Islet of Langerhans (tissue), 1 donor: ENCODE data around the gene ADAMTS7.
A peak's percentile ranks its signal among the peaks of the same experiment; 100 is the strongest.
"Not testable (repeated sequence)": the region's sequence is repeated elsewhere in the genome, so short reads cannot be mapped to it uniquely, and the experiment has no call there.

Source experiments
- FAIRE-seq: peaks from one replicate; lab custom pipeline; 2011; peaks lifted over from hg19 to GRCh38; lab: Jason Lieb, UNC

ADAMTS7 gene

DNA sequence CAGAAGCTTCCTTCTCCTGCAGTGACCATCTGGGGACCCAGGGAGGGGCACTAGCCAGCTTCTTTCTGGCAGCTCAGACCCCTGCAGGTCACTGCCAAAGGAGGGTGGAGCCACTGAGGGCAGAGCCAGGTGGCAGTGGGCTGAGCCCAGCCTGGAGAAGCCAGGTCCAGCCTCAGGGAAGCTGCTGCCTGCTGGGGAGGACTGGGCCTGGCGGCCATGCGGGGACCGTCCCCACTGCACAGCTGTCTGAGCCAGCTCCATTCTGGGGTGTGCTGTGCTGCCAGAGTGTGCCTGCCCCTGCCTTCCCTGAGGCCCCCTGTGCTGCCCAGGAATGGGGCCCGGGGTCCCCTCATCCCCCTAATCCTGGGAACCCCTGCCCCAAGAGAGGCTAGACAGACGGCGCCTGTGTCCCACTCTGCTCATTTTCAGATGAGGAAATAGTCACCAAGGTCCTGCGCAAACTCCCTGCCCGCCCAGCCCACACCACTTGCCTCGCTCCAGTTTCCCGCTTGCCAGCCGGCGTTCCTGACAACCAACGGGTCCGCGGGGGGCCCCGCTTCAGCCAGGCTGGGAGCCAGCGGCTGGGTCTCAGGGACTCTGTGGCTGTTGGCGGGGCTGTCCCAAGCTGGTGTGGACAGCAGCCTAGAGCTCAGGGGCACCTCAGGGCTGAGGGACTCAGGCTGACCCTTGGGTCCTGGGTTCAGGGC, 46.0 kb downstream of the ADAMTS7 start:
- not testable (repeated sequence) for FAIRE-seq

DNA sequence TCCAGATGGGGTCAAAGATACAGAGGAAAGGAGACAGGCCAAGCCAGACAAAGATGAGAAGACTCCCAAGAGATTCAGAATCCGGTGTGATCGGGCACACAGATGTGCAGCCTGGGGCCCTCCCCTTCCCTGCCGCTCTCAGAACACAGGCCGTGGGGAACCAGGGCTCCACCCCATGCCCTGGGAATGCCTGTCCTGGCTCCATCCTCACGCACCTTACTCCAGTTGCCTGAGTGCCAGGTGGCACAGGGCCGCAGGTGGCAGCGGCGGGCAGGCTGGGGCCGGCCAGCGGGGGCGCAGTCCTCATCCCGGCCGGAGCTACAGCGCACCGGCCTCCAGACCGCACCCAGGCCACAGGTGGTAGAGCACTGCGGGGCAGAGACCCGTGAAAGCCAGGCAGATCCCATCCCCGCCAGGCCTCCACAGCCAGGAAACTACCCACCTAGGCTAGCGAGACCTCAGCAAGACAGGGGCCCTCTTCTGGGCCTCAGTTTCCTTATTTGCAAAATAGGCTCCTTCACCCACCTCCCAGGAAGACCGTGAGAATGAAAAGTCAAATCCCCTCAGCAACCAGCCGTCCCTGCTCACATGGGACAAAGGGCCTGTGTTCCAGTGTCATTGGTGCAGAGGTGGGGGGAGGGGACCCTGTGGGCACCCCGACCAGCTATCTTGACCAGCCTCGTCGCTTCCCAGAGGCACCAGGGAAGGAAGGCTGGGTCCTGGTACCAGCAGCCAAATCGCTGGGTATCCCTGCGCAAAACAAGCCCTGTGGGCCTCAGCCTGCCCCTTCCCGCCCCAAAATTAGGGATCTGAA, 46.7 kb downstream of the ADAMTS7 start:
- not testable (repeated sequence) for FAIRE-seq

DNA sequence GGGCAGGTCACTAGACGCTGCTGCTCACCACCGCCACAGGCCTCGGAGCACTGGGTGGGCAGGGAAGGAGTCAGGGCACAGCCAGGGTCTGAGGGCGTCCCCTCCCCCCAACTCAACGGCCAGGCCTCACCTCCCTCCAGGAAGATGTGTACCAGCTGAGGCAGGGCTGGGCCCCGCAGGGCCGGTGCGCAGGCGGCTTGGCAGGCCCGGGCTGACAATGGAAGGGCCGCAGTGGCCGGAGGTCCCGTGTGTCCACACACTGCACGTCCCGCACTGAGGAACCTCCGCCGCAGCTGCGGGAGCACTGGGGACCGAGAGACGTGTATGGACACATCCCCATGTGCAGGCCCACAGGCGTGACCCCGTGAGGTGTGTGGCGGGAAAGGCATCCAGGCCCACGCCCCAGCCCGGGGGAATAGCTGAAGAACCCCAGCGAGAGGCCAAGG, 47.4 kb downstream of the ADAMTS7 start:
- FAIRE-seq: no peak

DNA sequence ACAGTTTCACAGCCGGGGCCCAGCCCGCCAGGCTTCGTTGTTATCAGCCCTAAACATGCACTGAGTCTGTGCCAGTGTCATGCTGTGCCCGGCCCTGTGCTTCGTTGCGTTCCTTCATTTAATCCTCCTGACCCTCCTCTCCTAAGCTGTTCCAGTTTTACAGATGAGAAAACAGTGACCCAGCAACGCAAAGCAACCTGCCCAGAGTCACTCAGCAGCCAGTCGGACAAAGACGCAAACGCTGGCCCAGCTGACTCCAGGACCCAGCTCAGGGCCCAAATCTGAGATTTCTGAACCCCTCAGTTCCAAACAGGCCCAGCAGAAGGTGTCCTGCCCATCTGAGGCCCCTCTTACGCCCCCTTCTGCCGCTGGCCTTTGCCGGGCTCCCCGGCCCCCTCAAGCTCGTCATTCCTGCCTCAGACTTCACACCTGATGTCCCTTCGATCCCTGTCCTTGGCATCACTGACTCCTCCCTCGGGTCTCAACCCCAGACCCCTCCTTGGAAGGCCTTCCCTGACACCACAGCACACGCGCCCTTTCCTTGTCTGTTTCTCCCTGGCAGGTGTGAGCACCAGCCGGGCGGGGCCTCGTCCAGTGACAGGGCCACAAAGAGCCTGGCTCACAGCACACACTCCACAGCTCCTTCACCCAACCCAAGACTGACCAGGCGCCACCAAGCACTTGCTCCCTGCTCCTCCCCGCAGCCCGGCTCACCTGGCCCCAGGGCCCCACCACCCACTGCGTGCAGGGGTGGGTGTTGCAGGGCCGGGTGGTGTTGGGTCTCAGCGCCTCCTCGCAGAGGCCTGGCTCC, 48.1 kb downstream of the ADAMTS7 start:
- FAIRE-seq: no peak

DNA sequence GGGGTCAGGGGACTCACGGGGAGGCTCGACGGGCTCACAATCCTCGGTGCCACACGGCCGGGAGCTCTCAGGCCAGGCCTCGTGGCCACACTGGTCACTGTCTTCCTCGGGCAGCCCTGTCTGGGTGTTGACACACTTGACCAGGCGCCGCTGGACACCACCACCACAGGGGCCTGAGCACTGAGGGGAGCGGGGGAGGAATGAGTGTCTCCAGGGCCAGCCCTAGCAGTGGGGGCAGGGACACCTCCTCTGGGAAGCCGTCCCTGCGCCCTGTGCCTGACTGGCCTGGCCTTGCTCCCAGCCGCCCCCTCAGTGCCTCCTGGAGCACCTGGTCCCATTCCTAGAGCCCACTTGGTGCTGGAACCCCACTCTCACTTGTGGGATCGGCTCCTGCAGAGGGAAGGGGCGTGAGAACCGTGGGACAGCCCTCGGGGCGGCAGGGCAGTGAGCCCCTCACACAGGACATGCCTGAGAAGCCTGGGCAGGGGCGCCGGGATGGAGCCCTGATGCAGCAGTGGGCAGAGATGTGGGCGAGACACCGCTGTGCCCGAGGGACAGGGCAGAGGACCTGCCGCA, 48.8 kb downstream of the ADAMTS7 start:
- not testable (repeated sequence) for FAIRE-seq

DNA sequence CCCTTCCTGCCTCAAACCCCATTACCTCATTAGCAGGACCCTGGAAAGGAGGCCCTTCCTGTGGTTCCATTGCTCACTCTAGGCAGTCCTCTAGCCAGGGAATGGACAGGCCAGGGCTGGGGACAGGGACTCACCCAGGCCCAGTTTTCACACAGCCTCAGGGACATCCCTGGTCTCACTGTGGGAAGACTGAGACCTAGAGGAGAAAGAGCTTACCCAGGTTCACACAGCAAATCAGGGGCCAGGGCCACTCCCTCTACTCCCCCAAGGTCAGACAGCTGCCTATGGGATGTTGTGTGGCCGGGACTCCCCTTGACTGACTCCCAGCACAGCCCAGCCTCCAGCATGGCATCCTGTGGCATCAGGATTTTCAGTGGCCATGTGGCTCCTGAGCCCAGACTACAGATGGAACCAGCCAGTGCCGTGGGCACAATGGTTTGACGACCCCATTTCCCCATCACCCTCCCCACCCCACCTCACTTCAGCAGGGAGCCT, 49.3 kb downstream of the ADAMTS7 start:
- no peak for FAIRE-seq

DNA sequence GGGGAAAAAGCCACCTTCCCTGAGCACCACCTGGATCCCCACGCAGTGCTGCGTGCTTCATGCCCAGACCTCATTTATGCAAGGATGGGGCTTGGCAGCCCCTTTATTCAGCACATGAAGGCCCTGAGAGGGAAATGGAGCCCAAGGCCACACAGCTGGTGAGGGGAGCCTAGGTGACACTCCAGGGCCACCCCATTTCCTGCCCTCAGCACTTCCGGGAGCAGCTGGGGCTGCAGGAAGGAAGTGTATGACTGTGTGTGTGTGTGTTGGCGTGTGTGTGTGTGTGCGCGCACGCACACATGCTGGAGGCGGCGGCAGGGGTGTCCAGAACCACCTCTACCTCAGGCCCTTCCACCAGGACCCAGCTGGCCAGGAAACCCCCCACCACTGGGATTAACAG, 49.8 kb downstream of the ADAMTS7 start:
- FAIRE-seq: not testable (repeated sequence)

DNA sequence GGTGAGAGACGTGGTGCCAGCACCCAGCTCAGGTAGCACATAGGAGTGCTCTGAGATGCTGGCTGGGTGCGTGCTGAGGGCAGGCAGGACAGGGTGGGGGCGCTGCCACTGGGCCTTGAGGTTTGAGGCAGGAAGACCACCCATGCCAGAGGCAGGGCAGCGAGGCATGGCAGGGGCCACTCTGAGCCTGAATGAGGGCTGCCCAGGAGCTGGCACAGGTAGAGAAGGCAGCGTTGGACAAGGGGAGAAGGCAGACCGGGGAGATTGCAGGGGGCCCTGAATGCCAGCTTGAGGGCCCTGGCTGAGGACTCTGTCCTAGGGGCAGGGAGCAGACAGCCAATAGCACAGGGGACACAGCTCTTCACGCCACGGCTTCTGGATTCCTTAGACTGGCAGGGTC, 50.2 kb downstream of the ADAMTS7 start:
- FAIRE-seq: no peak

DNA sequence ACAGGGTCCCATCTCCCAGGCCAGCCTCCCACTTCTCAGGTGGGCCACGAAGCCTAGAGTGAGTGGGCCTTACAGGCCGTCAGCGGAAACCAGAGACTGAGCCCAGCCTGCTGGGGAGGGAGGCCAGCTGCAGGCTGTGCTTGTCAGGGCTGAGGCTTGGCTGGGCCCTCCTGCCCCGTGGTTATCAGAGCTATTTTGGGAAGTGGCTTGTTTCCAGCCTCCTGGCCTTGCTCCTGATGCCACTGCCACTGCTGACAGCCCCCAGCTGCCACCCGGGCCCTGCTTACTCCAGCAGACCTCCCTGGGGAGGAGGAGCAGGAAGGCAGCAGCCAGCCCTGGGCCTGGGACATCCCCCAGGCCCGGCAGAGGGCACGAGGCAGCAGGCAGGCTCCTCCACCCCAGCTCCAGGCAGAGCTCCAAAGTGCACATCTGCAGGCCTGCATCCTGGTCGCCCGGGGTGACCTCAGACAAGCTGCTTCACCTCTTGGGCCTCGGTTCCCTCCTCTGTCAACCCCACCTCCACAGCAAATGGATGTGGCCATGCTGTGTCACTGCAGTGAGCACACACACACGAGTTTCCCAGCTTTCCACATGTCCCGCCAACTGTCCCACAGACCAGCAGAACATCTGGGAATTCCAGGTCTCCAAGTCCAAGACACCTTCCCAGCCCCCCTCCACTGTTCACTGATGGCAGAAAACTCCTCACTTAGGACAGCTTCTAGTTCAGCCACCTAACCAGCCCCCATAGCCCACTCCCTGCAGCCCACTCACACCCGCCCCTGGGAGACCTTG, 51.0 kb downstream of the ADAMTS7 start:
- FAIRE-seq: not testable (repeated sequence)

DNA sequence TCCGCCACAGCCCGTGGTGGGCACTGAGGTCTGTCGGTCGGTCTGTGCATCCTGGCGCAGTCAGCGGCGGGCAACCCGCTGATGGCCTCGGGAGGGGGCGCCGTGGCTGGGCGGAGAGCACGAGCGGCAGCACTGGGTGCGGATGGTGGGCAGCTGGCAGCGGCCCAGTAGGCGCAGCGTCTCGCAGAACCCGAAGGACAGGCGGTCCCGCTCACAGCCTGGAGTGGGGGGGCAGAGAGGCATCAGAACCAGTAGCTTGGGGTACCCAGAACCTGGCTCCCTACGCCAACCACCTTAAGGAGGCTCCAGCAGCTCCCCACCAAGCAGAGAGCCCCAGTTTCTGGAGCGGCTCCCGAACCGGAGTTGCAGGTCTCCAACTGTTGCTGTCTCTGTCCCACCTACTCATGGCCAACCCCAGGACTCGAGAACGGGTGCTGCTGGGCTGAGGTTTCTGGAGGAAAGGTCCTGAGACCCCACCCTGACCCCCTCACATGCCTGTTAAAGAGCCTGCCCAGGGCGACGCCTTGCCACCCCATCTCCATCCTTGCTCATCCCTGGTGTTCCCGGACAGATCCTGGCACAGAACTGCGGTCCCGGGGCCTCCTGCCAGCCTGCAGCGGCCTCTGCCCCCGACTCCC, 51.8 kb downstream of the ADAMTS7 start:
- not testable (repeated sequence) for FAIRE-seq

DNA sequence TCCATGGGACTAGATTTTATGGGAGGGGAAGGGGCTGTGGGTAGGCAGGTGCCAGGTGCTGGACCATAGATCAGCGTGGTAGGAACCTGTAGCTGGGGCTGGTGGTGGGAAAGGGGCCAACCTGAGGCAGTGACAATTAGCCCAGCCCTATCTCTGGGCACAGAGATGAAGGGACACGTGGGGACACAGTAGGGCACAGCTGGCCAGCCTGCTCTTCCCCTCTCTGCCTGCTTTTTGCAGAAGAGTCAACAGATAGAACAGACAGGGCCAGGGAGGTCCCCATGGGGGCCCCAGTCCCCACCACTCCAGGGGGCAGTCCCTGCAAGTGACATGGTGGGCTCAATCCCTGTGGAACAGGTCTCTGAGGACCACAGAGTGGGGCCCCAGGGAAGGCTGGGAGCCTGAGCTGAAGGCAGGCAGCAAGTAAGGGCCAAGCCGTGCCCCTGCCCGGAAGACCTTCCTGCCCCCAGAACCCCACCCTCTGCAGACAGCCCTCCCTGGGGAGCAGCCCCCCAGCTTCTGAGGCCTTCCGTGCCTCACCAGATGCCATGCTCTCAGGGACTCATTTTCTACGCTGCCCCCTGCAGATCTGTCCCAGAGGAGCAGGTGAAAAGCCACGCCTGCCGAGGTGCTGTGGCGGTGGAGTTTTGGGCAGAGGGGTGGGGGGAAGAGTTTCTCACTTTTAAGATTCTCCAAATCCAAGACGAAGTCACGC, 52.6 kb downstream of the ADAMTS7 start:
- not testable (repeated sequence) for FAIRE-seq

DNA sequence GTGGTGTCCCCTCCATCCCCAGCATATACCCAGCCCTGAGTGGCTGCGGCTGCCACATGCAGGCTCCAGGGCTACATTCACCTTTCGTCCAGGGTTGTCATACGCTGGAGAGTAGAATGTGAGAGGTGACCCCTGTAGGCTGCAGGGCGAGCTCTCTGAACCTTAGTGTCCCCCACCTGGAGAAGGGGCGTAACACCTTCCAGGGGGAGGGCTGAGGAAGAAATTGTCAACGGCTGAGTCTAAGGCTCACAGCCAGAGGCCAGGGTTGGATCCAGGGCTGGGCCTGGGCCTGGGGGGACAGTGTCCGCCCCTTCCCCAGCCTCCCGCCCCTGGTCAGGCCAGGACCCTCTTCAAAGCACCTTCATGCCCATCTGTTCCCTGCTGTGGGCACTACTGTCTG, 53.2 kb downstream of the ADAMTS7 start:
- FAIRE-seq: not testable (repeated sequence)

DNA sequence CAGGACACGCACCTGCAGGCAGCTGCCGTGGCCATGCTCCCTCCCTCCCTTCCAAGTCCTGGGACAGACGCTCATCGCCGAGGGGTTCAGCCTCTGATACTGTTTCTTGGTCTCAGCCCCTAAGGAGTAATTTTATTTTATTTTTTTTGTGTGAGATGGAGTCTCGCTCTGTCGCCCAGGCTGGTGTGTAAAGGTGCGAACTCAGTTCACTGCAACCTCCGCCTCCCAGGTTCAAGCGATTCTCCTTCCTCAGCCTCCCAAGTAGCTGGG, 53.7 kb downstream of the ADAMTS7 start:
- FAIRE-seq: no peak

DNA sequence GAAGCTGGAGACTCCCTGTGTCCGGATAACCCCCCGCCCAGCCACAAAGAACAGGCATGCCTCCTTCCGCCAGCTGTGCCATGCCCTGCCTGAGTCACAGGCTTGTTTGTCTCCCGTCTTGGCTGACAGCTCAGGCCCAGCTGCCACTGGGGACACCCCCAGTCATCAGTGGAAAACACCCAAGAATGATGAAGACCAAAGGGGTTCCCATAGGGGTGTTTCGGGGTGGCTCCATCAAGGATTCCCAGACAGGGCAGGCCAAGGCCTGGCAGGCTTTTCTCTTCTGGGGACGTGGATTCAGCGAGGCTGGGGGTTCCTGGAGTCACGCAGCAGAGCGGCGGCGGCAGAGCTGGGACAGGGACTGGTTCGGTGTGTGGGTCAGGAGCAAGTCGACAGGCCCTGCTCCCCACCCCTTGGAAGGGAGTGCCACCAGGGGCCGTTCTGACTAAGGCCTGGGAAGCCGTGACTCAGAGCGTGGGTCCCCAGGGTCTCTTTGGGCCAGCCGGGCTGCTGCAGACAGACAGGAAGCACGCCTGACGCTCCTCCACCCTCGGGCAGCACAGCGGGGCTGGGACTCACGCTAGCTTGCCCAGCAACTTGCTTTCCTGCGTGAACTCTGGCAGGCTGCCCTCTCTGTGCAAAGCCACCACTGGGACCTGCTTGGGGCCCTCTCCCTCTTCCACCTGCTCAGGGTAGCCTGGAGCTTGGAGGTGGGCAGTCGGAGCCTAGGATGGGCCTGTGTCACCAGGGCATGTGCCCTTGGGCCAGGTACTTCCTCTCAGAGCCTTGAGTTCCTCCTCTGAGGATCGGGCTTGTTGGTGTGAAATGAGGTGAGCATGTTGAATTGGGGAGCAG, 54.3 kb downstream of the ADAMTS7 start:
- FAIRE-seq: not testable (repeated sequence)

DNA sequence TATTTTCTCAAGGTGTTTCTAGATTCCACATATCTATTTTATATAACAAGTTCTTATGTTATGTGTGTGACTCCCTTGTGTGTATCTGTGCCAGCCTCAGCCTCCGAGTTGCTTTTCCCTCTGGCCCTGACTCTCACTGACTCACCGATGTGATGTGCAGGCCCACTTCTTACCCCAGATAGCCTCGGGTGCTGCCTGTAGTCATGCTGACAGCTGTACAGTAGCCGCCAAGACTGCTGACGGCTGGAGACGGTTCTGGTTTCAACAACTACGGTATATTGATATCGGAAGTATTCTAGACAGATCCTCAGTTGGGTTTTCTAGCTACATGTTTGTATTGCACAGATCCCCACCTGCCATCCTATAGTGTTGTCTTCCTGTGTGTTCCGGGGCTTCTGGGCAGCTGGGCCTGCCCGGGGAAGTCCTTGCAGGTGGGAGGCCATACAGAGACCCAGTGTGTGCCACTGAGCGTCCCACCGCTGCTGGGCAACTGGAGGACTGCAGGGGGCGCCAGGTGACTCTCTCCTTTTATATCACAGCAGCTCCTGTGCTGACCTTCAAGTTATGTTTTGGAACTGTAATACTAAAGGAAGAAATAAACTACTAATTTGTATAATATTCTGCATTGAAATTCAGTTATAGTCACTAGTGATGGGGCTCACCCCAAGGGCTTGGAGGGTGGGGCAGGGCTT, 55.2 kb downstream of the ADAMTS7 start:
- FAIRE-seq: peak; percentile 49

DNA sequence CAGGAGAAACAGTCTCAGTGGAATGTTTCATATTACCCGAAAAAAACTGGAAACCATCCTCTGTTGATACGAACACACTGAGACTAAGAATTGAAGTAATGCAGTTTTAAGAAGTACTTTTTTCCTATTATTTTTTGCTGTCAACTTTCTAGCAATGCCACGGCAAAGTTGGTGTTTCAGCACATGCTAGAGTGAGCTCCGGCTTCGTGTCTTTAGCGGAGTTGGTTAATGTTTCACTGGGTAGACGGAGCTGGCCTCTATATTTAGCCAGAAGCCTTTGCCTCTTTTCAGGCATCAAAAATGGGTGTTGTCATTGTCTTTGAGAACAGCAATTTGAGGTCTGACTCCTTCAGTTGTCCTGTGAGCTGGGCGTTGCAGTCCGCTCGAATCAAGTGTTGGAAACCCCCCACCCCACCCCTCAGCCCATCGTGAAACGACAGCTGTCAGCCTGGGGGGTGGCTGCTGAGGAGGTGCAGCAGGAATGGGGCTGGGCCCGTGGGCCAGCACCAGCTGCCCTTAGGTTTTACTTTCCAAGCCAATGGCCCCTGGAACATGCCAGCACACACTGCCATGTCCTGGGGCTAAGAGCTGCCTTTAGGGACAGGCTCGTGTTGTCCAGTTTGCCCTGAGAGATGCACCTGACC, 56.5 kb downstream of the ADAMTS7 start:
- peak; percentile 84 for FAIRE-seq

DNA sequence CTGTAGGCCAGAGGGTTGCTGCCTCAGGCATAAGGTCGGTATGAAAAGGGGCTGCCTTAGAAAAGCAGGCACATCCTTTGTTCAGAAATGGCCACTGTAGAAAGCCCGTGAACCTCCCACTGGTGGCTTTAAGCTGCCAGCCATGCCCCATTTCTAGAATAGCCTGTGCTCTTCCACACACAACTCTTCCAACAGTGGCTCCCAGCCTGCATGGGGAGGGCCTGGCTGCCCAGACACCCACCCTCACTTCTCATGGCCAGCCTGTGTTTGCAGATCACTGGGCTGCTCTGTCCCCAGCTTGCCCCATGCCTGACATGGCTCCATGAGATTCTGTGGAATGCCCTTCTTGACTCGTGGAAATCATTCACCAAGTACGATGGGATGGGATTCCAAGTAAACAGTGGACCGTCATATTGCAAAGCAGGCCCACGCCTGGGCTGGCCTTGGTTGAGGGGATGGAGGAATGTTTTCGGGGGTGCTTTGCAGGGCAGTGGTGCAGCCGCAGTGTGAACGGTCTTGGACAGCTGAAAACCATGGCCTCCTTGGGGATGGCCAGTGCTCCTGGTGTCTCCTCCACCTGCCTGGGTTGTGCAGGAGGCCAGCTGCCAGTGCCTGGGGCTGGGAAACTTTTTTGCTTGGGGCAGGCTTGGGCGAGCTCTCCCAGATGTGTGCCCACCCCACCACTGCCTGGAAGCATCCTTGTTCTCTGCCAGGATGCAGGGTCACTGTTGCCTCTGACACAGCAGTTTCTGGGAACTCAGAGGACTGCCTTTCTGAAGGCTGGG, 57.3 kb downstream of the ADAMTS7 start:
- not testable (repeated sequence) for FAIRE-seq

DNA sequence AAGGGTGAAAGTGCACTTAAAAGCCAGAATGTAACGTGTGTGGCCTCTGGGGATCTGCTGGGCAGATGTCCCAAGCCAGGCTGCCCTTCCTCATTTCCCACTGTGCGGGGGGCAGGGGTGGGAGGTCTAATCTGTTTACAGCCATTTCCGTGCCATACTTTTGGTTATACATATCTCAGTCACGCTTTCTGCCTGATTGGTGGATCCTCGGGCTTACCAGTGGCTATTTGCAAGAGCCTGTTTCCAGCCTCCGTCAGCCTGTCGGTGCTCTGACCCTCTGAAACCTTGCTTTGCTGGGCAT, 58.0 kb downstream of the ADAMTS7 start:
- not testable (repeated sequence) for FAIRE-seq
